ENCODE data around the gene TEX29. TPM values are rescaled to one million over a fixed set of nuclear protein-coding genes. Genes with fewer than 3 reads are reported as not detected.

Gene TEX29
- total and polyA plus RNA-seq, 10 of the 15 experiments (the other 5 are each of a cell fraction or from before 2014, with no cell fraction given): 0.14 to 0.30 (median 0.22) TPM; not detected in 7

DNA sequence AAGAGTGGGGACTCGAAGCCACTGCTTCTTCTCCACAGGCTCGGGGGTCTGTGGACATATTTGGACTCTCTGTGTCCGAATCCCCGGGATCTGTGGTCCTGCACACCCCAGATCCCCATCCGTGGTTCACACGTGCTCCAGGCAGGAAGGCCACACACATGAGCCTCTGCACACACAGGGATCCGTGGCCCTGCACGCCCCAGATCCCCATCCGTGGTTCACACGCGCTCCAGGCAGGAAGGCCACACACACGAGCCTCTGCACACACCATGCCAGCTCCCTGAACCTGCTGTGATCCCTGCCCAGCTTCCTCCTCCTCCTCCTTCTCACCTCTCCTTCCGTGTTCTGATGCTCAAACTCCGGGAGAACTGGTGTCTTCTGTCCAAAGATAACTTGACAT, 3.1 kb downstream of the TEX29 start:
- H3K27ac ChIP-seq (ENCODE audit: control insufficient read depth, insufficient read depth): no peak overlapping the region
- WGBS (ENCODE audit: insufficient coverage, insufficient replicate concordance, low lambda C conversion rate, missing lambda C conversion rate): 44% methylated on average over 14 of the region's 14 CpGs
- intact Hi-C loops (cut with micrococcal nuclease; ENCODE audit: unreplicated experiment): no loop called here
- H4K20me1 ChIP-seq (ENCODE audit: control insufficient read depth, insufficient read depth): no peaks in the 10 kb centered on the region
- H3K36me3 ChIP-seq (ENCODE audit: control insufficient read depth in 2 of 2, insufficient read depth in 2 of 2, low read length in 1 of 2): no peaks in the 10 kb centered on the region
- ATAC-seq (no peak), FAIRE-seq (no peak), DNase-seq (ENCODE audit: low read depth, low spot score) (no peak)
- no peaks in the 10 kb centered on the region for H3K9me3 ChIP-seq (replicated peaks; ENCODE audit: control insufficient read depth, insufficient read depth, low read length)
- no peak overlapping the region for H2AFZ ChIP-seq (ENCODE audit: control insufficient read depth, low read depth, low read length)
- BruUV-seq (replicated peaks): no TSS peak
- POLR2A ChIA-PET: no interaction called here
- no peaks in the 10 kb centered on the region for H3K79me2 ChIP-seq (ENCODE audit: control insufficient read depth, insufficient read depth, low read length)
- CTCF ChIA-PET: no interaction called here
- H3K4me2 ChIP-seq (ENCODE audit: control insufficient read depth, insufficient read depth): no peak overlapping the region
- H3K9ac ChIP-seq (ENCODE audit: control insufficient read depth, insufficient read depth, low read length): no peak overlapping the region
- TF ChIP-seq WRNIP1 (IDR thresholded peaks at IDR 0.05; ENCODE audit: borderline replicate concordance, low read depth, low read length) (no peak), RAD51 (IDR thresholded peaks at IDR 0.05) (no peak), CREB1 (IDR thresholded peaks at IDR 0.05; ENCODE audit: low read depth) (no peak), DPF2 (IDR thresholded peaks at IDR 0.05) (no peak), IRF5 (IDR thresholded peaks at IDR 0.05; ENCODE audit: borderline replicate concordance) (no peak), HCFC1 (IDR thresholded peaks at IDR 0.05; ENCODE audit: low read length) (no peak), POLR2A (IDR thresholded peaks at IDR 0.05; ENCODE audit: low read depth, low read length) (no peak), ZZZ3 (IDR thresholded peaks at IDR 0.05; ENCODE audit: control insufficient read depth, insufficient read length, low read depth) (no peak), EZH2 (IDR thresholded peaks at IDR 0.05; ENCODE audit: borderline replicate concordance, control insufficient read depth, low read depth, low read length) (no peak), SMAD5 (IDR thresholded peaks at IDR 0.05; ENCODE audit: low read depth) (no peak), MEF2A (IDR thresholded peaks at IDR 0.05; ENCODE audit: insufficient read depth, low read depth, low read length) (no peak), ZNF24 (IDR thresholded peaks at IDR 0.05) (no peak)
- TF ChIP-seq, protein P1, sequence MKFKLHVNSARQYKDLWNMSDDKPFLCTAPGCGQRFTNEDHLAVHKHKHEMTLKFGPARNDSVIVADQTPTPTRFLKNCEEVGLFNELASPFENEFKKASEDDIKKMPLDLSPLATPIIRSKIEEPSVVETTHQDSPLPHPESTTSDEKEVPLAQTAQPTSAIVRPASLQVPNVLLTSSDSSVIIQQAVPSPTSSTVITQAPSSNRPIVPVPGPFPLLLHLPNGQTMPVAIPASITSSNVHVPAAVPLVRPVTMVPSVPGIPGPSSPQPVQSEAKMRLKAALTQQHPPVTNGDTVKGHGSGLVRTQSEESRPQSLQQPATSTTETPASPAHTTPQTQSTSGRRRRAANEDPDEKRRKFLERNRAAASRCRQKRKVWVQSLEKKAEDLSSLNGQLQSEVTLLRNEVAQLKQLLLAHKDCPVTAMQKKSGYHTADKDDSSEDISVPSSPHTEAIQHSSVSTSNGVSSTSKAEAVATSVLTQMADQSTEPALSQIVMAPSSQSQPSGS (IDR thresholded peaks at IDR 0.05; ENCODE audit: low read length): no peak
- no peaks in the 10 kb centered on the region for H3K27me3 ChIP-seq (replicated peaks in 1 of 2; ENCODE audit: control insufficient read depth in 2 of 2, insufficient read depth in 2 of 2, low read length in 1 of 2)
- no peak overlapping the region for H3K4me3 ChIP-seq
- SMC1A ChIA-PET (ENCODE audit: uncharacterized antibody, unreplicated experiment): no interaction called here
- no peaks in the 10 kb centered on the region; the same call in 1 of the 2 replicates for H3K4me1 ChIP-seq (ENCODE audit: control insufficient read depth, insufficient read depth, low read length)
- in situ Hi-C loops (cut with MboI): no loop called here
- RAD21 ChIA-PET (ENCODE audit: unreplicated experiment): no interaction called here

Measured in GM12878 (cell line).